Hepatic stellate cell (primary cell): ENCODE measurements around the gene SCYL3.
"Not testable (repeated sequence)": the region's sequence is repeated elsewhere in the genome, so short reads cannot be mapped to it uniquely, and the experiment has no call there.

Experiments
- DNase-seq: peaks from one replicate; pipeline ENCODE4 v3.0.0; 2011; ENCODE audit warnings: low spot score

Gene SCYL3

GRCh38 chr1:169893645-169894423, at the start of gene SCYL3:
SCYL3 (minus strand) TSS chr1:169893896; CDS start chr1:169888840, 5,056 bp downstream.
- peak; percentile 97 for DNase-seq

- no peak for DNase-seq
Measured at GRCh38 chr1:169941982-169942830, 48.5 kb upstream of the SCYL3 start.

GRCh38 chr1:169933984-169934725, 40.5 kb upstream of the SCYL3 start:
- no peak for DNase-seq

- no peak for DNase-seq
Measured at GRCh38 chr1:169931795-169932231, 38.1 kb upstream of the SCYL3 start.

GRCh38 chr1:169929210-169929526, 35.5 kb upstream of the SCYL3 start:
- no peak for DNase-seq

- DNase-seq: no peak
Measured at GRCh38 chr1:169928438-169929209, 34.9 kb upstream of the SCYL3 start.

- DNase-seq: no peak
Measured at GRCh38 chr1:169925505-169926482, 32.1 kb upstream of the SCYL3 start.

- DNase-seq: no peak
Measured at GRCh38 chr1:169924829-169925228, 31.1 kb upstream of the SCYL3 start.

GRCh38 chr1:169924063-169924462, 30.4 kb upstream of the SCYL3 start:
- DNase-seq: no peak

GRCh38 chr1:169921080-169921479, 27.4 kb upstream of the SCYL3 start:
- DNase-seq: no peak

GRCh38 chr1:169918927-169919326, 25.2 kb upstream of the SCYL3 start:
- no peak for DNase-seq

- DNase-seq: not testable (repeated sequence)
Measured at GRCh38 chr1:169918220-169918619, 24.5 kb upstream of the SCYL3 start.

GRCh38 chr1:169915150-169915549, 21.5 kb upstream of the SCYL3 start:
- no peak for DNase-seq

GRCh38 chr1:169914531-169914930, 20.8 kb upstream of the SCYL3 start:
- peak; percentile 46 for DNase-seq

- DNase-seq: no peak
Measured at GRCh38 chr1:169909499-169909898, 15.8 kb upstream of the SCYL3 start.

GRCh38 chr1:169906938-169907337, 13.2 kb upstream of the SCYL3 start:
- no peak for DNase-seq

- no peak for DNase-seq
Measured at GRCh38 chr1:169904834-169905233, 11.1 kb upstream of the SCYL3 start.

GRCh38 chr1:169902751-169903150, 9.1 kb upstream of the SCYL3 start:
- no peak for DNase-seq

GRCh38 chr1:169901115-169901514, 7.4 kb upstream of the SCYL3 start:
- DNase-seq: no peak

GRCh38 chr1:169900571-169900970, 6.9 kb upstream of the SCYL3 start:
- DNase-seq: no peak
